ENCODE measurements around the gene APOL2.
"Not testable (repeated sequence)": the region's sequence is repeated elsewhere in the genome, so short reads cannot be mapped to it uniquely, and the experiment has no call there.

The APOL2 gene

GRCh38 chr22:36238373-36239149, 766 bp downstream of the APOL2 start:
- H3K9me3 Mint-ChIP-seq = no peaks in the 10 kb centered on the region
- ATAC-seq = peak; percentile 18
- H3K4me3 Mint-ChIP-seq = peak overlapping the region; percentile 98
- H3K27me3 Mint-ChIP-seq = no peaks in the 10 kb centered on the region
- H3K27ac Mint-ChIP-seq = peak overlapping the region; percentile 99
- peaks cover 31% of the 10 kb centered on the region for H3K36me3 Mint-ChIP-seq (ENCODE audit: low read depth)
- DNase-seq = no peak
- peaks cover 53% of the 10 kb centered on the region for H3K4me1 Mint-ChIP-seq

- H3K36me3 Mint-ChIP-seq (ENCODE audit: low read depth) = peaks cover 31% of the 10 kb centered on the region
- ATAC-seq = peak; percentile 11
- no peaks in the 10 kb centered on the region for H3K27me3 Mint-ChIP-seq
Observed at GRCh38 chr22:36237462-36238372, 1.6 kb downstream of the APOL2 start.

GRCh38 chr22:36236388-36237319, 2.7 kb downstream of the APOL2 start:
- Mint-ChIP-seq H3K27me3 (no peaks in the 10 kb centered on the region), H3K9me3 (no peaks in the 10 kb centered on the region), H3K4me3 (peak overlapping the region; percentile 98), H3K27ac (peak overlapping the region; percentile 3), H3K4me1 (peaks cover 54% of the 10 kb centered on the region), H3K36me3 (ENCODE audit: low read depth) (peaks cover 37% of the 10 kb centered on the region)
- DNase-seq = no peak
- no peak for ATAC-seq

More at GRCh38 chr22:36237462-36238372, 1.6 kb downstream of the APOL2 start:
- DNase-seq = peak; percentile 22
- peaks cover 53% of the 10 kb centered on the region for H3K4me1 Mint-ChIP-seq
- H3K4me3 Mint-ChIP-seq = peak overlapping the region; percentile 98
- no peaks in the 10 kb centered on the region for H3K9me3 Mint-ChIP-seq
- H3K27ac Mint-ChIP-seq = peak overlapping the region; percentile 99

GRCh38 chr22:36235585-36235984, 3.7 kb downstream of the APOL2 start:
- no peak for ATAC-seq

GRCh38 chr22:36234919-36235318, 4.4 kb downstream of the APOL2 start:
- Mint-ChIP-seq H3K27me3 (no peaks in the 10 kb centered on the region), H3K4me3 (no peak overlapping the region), H3K4me1 (peaks cover 49% of the 10 kb centered on the region), H3K36me3 (ENCODE audit: low read depth) (peaks cover 49% of the 10 kb centered on the region), H3K27ac (no peak overlapping the region), H3K9me3 (no peaks in the 10 kb centered on the region)
- no peak for DNase-seq
- ATAC-seq = no peak

More at GRCh38 chr22:36235585-36235984, 3.7 kb downstream of the APOL2 start:
- DNase-seq = no peak
- peaks cover 46% of the 10 kb centered on the region for H3K36me3 Mint-ChIP-seq (ENCODE audit: low read depth)
- peaks cover 54% of the 10 kb centered on the region for H3K4me1 Mint-ChIP-seq
- H3K4me3 Mint-ChIP-seq = peak overlapping the region; percentile 98
- no peaks in the 10 kb centered on the region for H3K9me3 Mint-ChIP-seq
- no peaks in the 10 kb centered on the region for H3K27me3 Mint-ChIP-seq
- H3K27ac Mint-ChIP-seq = no peak overlapping the region

- DNase-seq (no peak), ATAC-seq (no peak)
- no peaks in the 10 kb centered on the region for H3K27me3 Mint-ChIP-seq
- H3K9me3 Mint-ChIP-seq = no peaks in the 10 kb centered on the region
- H3K4me3 Mint-ChIP-seq = no peak overlapping the region
- no peak overlapping the region for H3K27ac Mint-ChIP-seq
- peaks cover 50% of the 10 kb centered on the region for H3K36me3 Mint-ChIP-seq (ENCODE audit: low read depth)
- peaks cover 43% of the 10 kb centered on the region for H3K4me1 Mint-ChIP-seq
Observed at GRCh38 chr22:36234213-36234612, 5.1 kb downstream of the APOL2 start.

GRCh38 chr22:36233796-36234195, 5.5 kb downstream of the APOL2 start:
- no peaks in the 10 kb centered on the region for H3K27me3 Mint-ChIP-seq
- peaks cover 52% of the 10 kb centered on the region for H3K36me3 Mint-ChIP-seq (ENCODE audit: low read depth)
- H3K27ac Mint-ChIP-seq = no peak overlapping the region
- no peak overlapping the region for H3K4me3 Mint-ChIP-seq
- DNase-seq (no peak), ATAC-seq (no peak)
- H3K9me3 Mint-ChIP-seq = no peaks in the 10 kb centered on the region
- H3K4me1 Mint-ChIP-seq = peaks cover 43% of the 10 kb centered on the region

- peaks cover 38% of the 10 kb centered on the region for H3K4me1 Mint-ChIP-seq
- H3K27me3 Mint-ChIP-seq = no peaks in the 10 kb centered on the region
- ATAC-seq = no peak
- DNase-seq = no peak
- peaks cover 53% of the 10 kb centered on the region for H3K36me3 Mint-ChIP-seq (ENCODE audit: low read depth)
- H3K27ac Mint-ChIP-seq = no peak overlapping the region
- H3K9me3 Mint-ChIP-seq = no peaks in the 10 kb centered on the region
- no peak overlapping the region for H3K4me3 Mint-ChIP-seq
Observed at GRCh38 chr22:36232715-36233401, 6.5 kb downstream of the APOL2 start.

- H3K9me3 Mint-ChIP-seq, ATAC-seq, H3K27me3 Mint-ChIP-seq, H3K4me3 Mint-ChIP-seq, DNase-seq, H3K27ac Mint-ChIP-seq: not testable (repeated sequence)
- Mint-ChIP-seq H3K4me1 (peaks cover 19% of the 10 kb centered on the region), H3K36me3 (ENCODE audit: low read depth) (peaks cover 53% of the 10 kb centered on the region)
Observed at GRCh38 chr22:36231051-36231450, 8.3 kb downstream of the APOL2 start.

GRCh38 chr22:36229649-36230048, 9.7 kb downstream of the APOL2 start:
- not testable (repeated sequence) for H3K4me3 Mint-ChIP-seq

GRCh38 chr22:36228944-36229343, 10.4 kb downstream of the APOL2 start:
- ATAC-seq (no peak), DNase-seq (no peak)
- no peaks in the 10 kb centered on the region for H3K9me3 Mint-ChIP-seq
- no peaks in the 10 kb centered on the region for H3K27me3 Mint-ChIP-seq
- no peak overlapping the region for H3K4me3 Mint-ChIP-seq
- no peak overlapping the region for H3K27ac Mint-ChIP-seq
- H3K4me1 Mint-ChIP-seq = peaks cover 3% of the 10 kb centered on the region
- peaks cover 38% of the 10 kb centered on the region for H3K36me3 Mint-ChIP-seq (ENCODE audit: low read depth)

More at GRCh38 chr22:36229649-36230048, 9.7 kb downstream of the APOL2 start:
- not testable (repeated sequence) for H3K27ac Mint-ChIP-seq, ATAC-seq, H3K9me3 Mint-ChIP-seq, H3K4me1 Mint-ChIP-seq, H3K27me3 Mint-ChIP-seq, DNase-seq
- H3K36me3 Mint-ChIP-seq (ENCODE audit: low read depth) = peaks cover 39% of the 10 kb centered on the region

- ATAC-seq, DNase-seq, H3K9me3 Mint-ChIP-seq, H3K4me1 Mint-ChIP-seq, H3K27me3 Mint-ChIP-seq, H3K27ac Mint-ChIP-seq, H3K4me3 Mint-ChIP-seq: not testable (repeated sequence)
- H3K36me3 Mint-ChIP-seq (ENCODE audit: low read depth) = peaks cover 38% of the 10 kb centered on the region
Observed at GRCh38 chr22:36228369-36228768, 11.0 kb downstream of the APOL2 start.

- ATAC-seq = no peak
- H3K27ac Mint-ChIP-seq = no peak overlapping the region
Observed at GRCh38 chr22:36227806-36228205, 11.5 kb downstream of the APOL2 start.

More at GRCh38 chr22:36227806-36228205, 11.5 kb downstream of the APOL2 start:
- no peaks in the 10 kb centered on the region for H3K27me3 Mint-ChIP-seq
- H3K9me3 Mint-ChIP-seq = no peaks in the 10 kb centered on the region
- DNase-seq = no peak
- no peak overlapping the region for H3K4me3 Mint-ChIP-seq
- peaks cover 3% of the 10 kb centered on the region for H3K4me1 Mint-ChIP-seq
- H3K36me3 Mint-ChIP-seq (ENCODE audit: low read depth) = peaks cover 38% of the 10 kb centered on the region
